OCI-LY1 (cell line): Measurements from ENCODE around the gene DCTN2.

Experiments used
- H2AFZ ChIP-seq: fragments of 200-600 bp; sonication (generic), shearing (Covaris generic); 2 replicates; pipeline ENCODE4 v1.6.0; 2014; ENCODE audit warnings: antibody characterized with exemption, mild to moderate bottlenecking, low read length
- H3F3A ChIP-seq: fragments of 200-600 bp; sonication (generic), shearing (Covaris generic); 2 replicates; pipeline ENCODE4 v1.6.0; 2014; ENCODE audit warnings: mild to moderate bottlenecking, antibody characterized with exemption, low read length, moderate library complexity; ENCODE audit not compliant: insufficient read depth
- H3K27ac ChIP-seq: fragments of 200-600 bp; sonication (generic); 2 replicates; pipeline ENCODE4 v1.5.1; 2014; ENCODE audit warnings: low read length, mixed run types, mild to moderate bottlenecking, low read depth; ENCODE audit not compliant: poor library complexity, severe bottlenecking
- H3K27me3 ChIP-seq: fragments of 200-600 bp; sonication (generic); 2 replicates; pipeline ENCODE4 v1.6.0; 2014; ENCODE audit warnings: antibody characterized with exemption, mild to moderate bottlenecking, low read length, moderate library complexity; ENCODE audit not compliant: insufficient read depth
- H3K36me3 ChIP-seq: fragments of 200-600 bp; sonication (generic); 2 replicates; pipeline ENCODE4 v1.6.1; 2014; ENCODE audit warnings: mild to moderate bottlenecking, antibody characterized with exemption, low read length, moderate library complexity, mixed read lengths; ENCODE audit not compliant: insufficient read depth
- H3K4me1 ChIP-seq: fragments of 200-600 bp; sonication (generic); 2 replicates; pipeline ENCODE4 v1.5.1; 2014; ENCODE audit warnings: mild to moderate bottlenecking, low read length, moderate library complexity; ENCODE audit not compliant: insufficient read depth, severe bottlenecking
- H3K4me2 ChIP-seq: fragments of 200-600 bp; sonication (generic), shearing (Covaris generic); 2 replicates; pipeline ENCODE4 v1.6.1; 2014; ENCODE audit warnings: low read length
- H3K4me3 ChIP-seq: fragments of 200-600 bp; sonication (generic); 2 replicates; pipeline ENCODE4 v1.5.1; 2014; ENCODE audit warnings: low read length, low read depth, mild to moderate bottlenecking, mixed read lengths; ENCODE audit not compliant: poor library complexity, severe bottlenecking
- H3K79me2 ChIP-seq: fragments of 200-600 bp; shearing (Covaris generic); 2 replicates; pipeline ENCODE4 v1.6.1; 2016; ENCODE audit warnings: mixed run types, low read length, mixed read lengths; ENCODE audit not compliant: insufficient read depth
- H3K9ac ChIP-seq: fragments of 200-600 bp; sonication (generic), shearing (Covaris generic); 2 replicates; pipeline ENCODE4 v1.6.1; 2014; ENCODE audit warnings: mild to moderate bottlenecking, low read length, mixed read lengths
- H3K9me2 ChIP-seq: fragments of 200-600 bp; sonication (generic), shearing (Covaris generic); 2 replicates; pipeline ENCODE4 v1.6.1; 2014; ENCODE audit warnings: low read depth, mild to moderate bottlenecking, low read length, mixed read lengths
- H3K9me3 ChIP-seq: fragments of 200-600 bp; shearing (Covaris generic); 2 replicates; pipeline ENCODE4 v1.6.1; 2014; ENCODE audit warnings: low read length, mixed read lengths
- H4K20me1 ChIP-seq: fragments of 200-600 bp; sonication (generic), shearing (Covaris generic); 2 replicates; pipeline ENCODE4 v1.6.0; 2016; ENCODE audit warnings: mild to moderate bottlenecking, low read length; ENCODE audit not compliant: insufficient read depth
- CTCF ChIP-seq: fragments of 200-600 bp; sonication (generic), shearing (Covaris generic); IDR thresholded peaks from 2 replicates; pipeline ENCODE4 v1.5.1; 2017; ENCODE audit warnings: mild to moderate bottlenecking, antibody characterized with exemption, low read length, moderate library complexity, mixed read lengths
- EZH2 ChIP-seq: fragments of 200-600 bp; sonication (generic), shearing (Covaris generic); IDR thresholded peaks from 2 replicates; pipeline ENCODE4 v1.8.0; 2017; ENCODE audit warnings: borderline replicate concordance, mixed run types, mild to moderate bottlenecking, antibody characterized with exemption, low read length, moderate library complexity, mixed read lengths

DCTN2 gene

GRCh38 chr12:57487597-57488401, 59.2 kb downstream of the DCTN2 start, which contains the start of gene MARS1:
Gene MARS1, plus strand, starts transcription at chr12:57488068. Its CDS starts 23 bp downstream, at chr12:57488091.
- peaks cover 16% of the 10 kb centered on the region for H3K79me2 ChIP-seq
- peaks cover 17% of the 10 kb centered on the region for H3K4me1 ChIP-seq
- H3K27me3 ChIP-seq, result no peaks in the 10 kb centered on the region
- peaks cover 39% of the 10 kb centered on the region for H3K36me3 ChIP-seq
- peak within 1 kb of the TSS; percentile 30 for H3K27ac ChIP-seq
- H3K4me2 ChIP-seq, result peak within 1 kb of the TSS; percentile 92
- no peaks in the 10 kb centered on the region for H3K9me2 ChIP-seq
- H4K20me1 ChIP-seq, result no peaks in the 10 kb centered on the region
- H3K9ac ChIP-seq, result peak within 1 kb of the TSS; percentile 98
- H3K4me3 ChIP-seq, result peak within 1 kb of the TSS; percentile 97
- H3K9me3 ChIP-seq, result no peaks in the 10 kb centered on the region
- no peak for TF ChIP-seq EZH2
- peak; percentile 54 for TF ChIP-seq CTCF
- no peaks in the 10 kb centered on the region for H3F3A ChIP-seq
- 0 out of 2 replicates have a peak within 1 kb of the TSS, but pooled peaks have one; percentile 5 for H2AFZ ChIP-seq

GRCh38 chr12:57487055-57487596, 59.9 kb downstream of the DCTN2 start:
- Histone ChIP-seq H3F3A (no peaks in the 10 kb centered on the region), H3K4me3 (peak overlapping the region; percentile 97), H3K4me2 (peak overlapping the region; percentile 43), H3K27ac (no peak overlapping the region), H3K9me2 (no peaks in the 10 kb centered on the region), H2AFZ (0 out of 2 replicates have a peak overlapping the region, but pooled peaks have one; percentile 5), H3K4me1 (peaks cover 17% of the 10 kb centered on the region), H3K9me3 (no peaks in the 10 kb centered on the region), H4K20me1 (no peaks in the 10 kb centered on the region), H3K9ac (peak overlapping the region; percentile 8; the same call in 1 of the 2 replicates), H3K27me3 (no peaks in the 10 kb centered on the region), H3K36me3 (peaks cover 32% of the 10 kb centered on the region), H3K79me2 (peaks cover 16% of the 10 kb centered on the region)
- TF ChIP-seq EZH2 (no peak), CTCF (no peak)

GRCh38 chr12:57485695-57486094, 61.3 kb downstream of the DCTN2 start:
- H2AFZ ChIP-seq, result no peak overlapping the region
- no peak overlapping the region for H3K9ac ChIP-seq
- H3F3A ChIP-seq, result no peaks in the 10 kb centered on the region
- no peak overlapping the region for H3K4me2 ChIP-seq
- TF ChIP-seq CTCF, result no peak
- TF ChIP-seq EZH2, result no peak
- peaks cover 21% of the 10 kb centered on the region for H3K4me1 ChIP-seq
- peaks cover 16% of the 10 kb centered on the region for H3K79me2 ChIP-seq
- no peaks in the 10 kb centered on the region for H3K9me3 ChIP-seq
- H3K36me3 ChIP-seq, result peaks cover 18% of the 10 kb centered on the region
- no peaks in the 10 kb centered on the region for H3K9me2 ChIP-seq
- H3K27me3 ChIP-seq, result no peaks in the 10 kb centered on the region
- H3K4me3 ChIP-seq, result no peak overlapping the region
- H4K20me1 ChIP-seq, result no peaks in the 10 kb centered on the region
- no peak overlapping the region for H3K27ac ChIP-seq
